HEK293 (cell line): ENCODE results near the gene HNRNPUL2.

Experiments
- CTCF ChIP-seq: fragments of 450-650 bp; formaldehyde crosslinking; IDR thresholded peaks from 2 replicates; pipeline ENCODE4 v1.5.1; 2016; ENCODE audit warnings: missing biosample characterization, missing genetic modification characterization
- YY1 ChIP-seq: fragments of 450-650 bp; formaldehyde crosslinking; IDR thresholded peaks from 2 replicates; pipeline ENCODE4 v1.5.1; 2018; ENCODE audit warnings: missing biosample characterization, missing genetic modification characterization
- ZBTB44 ChIP-seq: fragments of 450-650 bp; IDR thresholded peaks from 2 replicates; pipeline ENCODE4 v1.5.1; 2018; ENCODE audit warnings: missing biosample characterization, mild to moderate bottlenecking, missing genetic modification characterization
- ZNF18 ChIP-seq: fragments of 450-650 bp; formaldehyde crosslinking; IDR thresholded peaks from 2 replicates; pipeline ENCODE4 v1.5.1; 2016; ENCODE audit warnings: missing biosample characterization, missing genetic modification characterization
- ZNF26 ChIP-seq: fragments of 450-650 bp; formaldehyde crosslinking; IDR thresholded peaks from 2 replicates; pipeline ENCODE4 v1.5.1; 2016; ENCODE audit warnings: missing biosample characterization, missing genetic modification characterization
- ZNF354C ChIP-seq: fragments of 450-650 bp; formaldehyde crosslinking; IDR thresholded peaks from 2 replicates; pipeline ENCODE4 v1.5.1; 2016; ENCODE audit warnings: missing biosample characterization, missing genetic modification characterization, low read depth, borderline replicate concordance
- ZNF501 ChIP-seq: fragments of 450-650 bp; formaldehyde crosslinking; IDR thresholded peaks from 2 replicates; pipeline ENCODE4 v1.5.1; 2016; ENCODE audit warnings: missing biosample characterization, missing genetic modification characterization
- ZNF521 ChIP-seq: fragments of 450-650 bp; formaldehyde crosslinking; IDR thresholded peaks from 2 replicates; pipeline ENCODE4 v1.5.1; 2017; ENCODE audit warnings: missing biosample characterization, mild to moderate bottlenecking, missing genetic modification characterization
- ZNF600 ChIP-seq: fragments of 450-650 bp; formaldehyde crosslinking; IDR thresholded peaks from 2 replicates; pipeline ENCODE4 v1.5.1; 2016; ENCODE audit warnings: missing biosample characterization, missing genetic modification characterization
- ZNF707 ChIP-seq: fragments of 450-650 bp; formaldehyde crosslinking; IDR thresholded peaks from 2 replicates; pipeline ENCODE4 v1.5.1; 2016; ENCODE audit warnings: missing biosample characterization, missing genetic modification characterization
- ZNF776 ChIP-seq: fragments of 450-650 bp; formaldehyde crosslinking; IDR thresholded peaks from 2 replicates; pipeline ENCODE4 v1.5.0; 2017; ENCODE audit warnings: missing biosample characterization, missing genetic modification characterization, borderline replicate concordance

GRCh38 chr11:62774407-62774806 lies 47.1 kb upstream of the HNRNPUL2 start:
- TF ChIP-seq CTCF (tag by site-specific recombination), result no peak
- TF ChIP-seq ZNF600 (tag by site-specific recombination), result no peak
- TF ChIP-seq ZNF18 (tag by site-specific recombination), result no peak
- no peak for TF ChIP-seq ZNF501 (tag by site-specific recombination)
- TF ChIP-seq YY1, result no peak
- TF ChIP-seq ZNF776 (tag by site-specific recombination), result no peak
- TF ChIP-seq ZBTB44 (tag by site-specific recombination), result no peak
- no peak for TF ChIP-seq ZNF707 (tag by site-specific recombination)
- TF ChIP-seq ZNF521 (tag by site-specific recombination), result no peak
- TF ChIP-seq ZNF26 (tag by site-specific recombination), result no peak
- no peak for TF ChIP-seq ZNF354C
